Kidney (tissue), 14 donors: ENCODE data around the gene TAS2R31. TPM values are rescaled to one million over a fixed set of nuclear protein-coding genes. Genes with fewer than 3 reads are reported as not detected.
"Not testable (repeated sequence)": the region's sequence is repeated elsewhere in the genome, so short reads cannot be mapped to it uniquely, and the experiment has no call there.

Source experiments
- DNase-seq, 5 donors: peaks; one replicate each; pipeline ENCODE4 v3.0.0-alpha.2; 2013 to 2020
- FAIRE-seq: peaks from 2 replicates; lab custom pipeline; 2012; peaks lifted over from hg19 to GRCh38; lab: Jason Lieb, UNC
- H3K27ac ChIP-seq, 2 donors: one replicate each; pipeline ENCODE4 v1.7.0; 2013; ENCODE audit warnings: low read depth in 2 of 2, low read length in 2 of 2, inconsistent platforms in 1 of 2
- H3K27me3 ChIP-seq: one replicate; pipeline ENCODE4 v1.7.1; 2013; ENCODE audit warnings: low read length, inconsistent platforms; ENCODE audit not compliant: control insufficient read depth, insufficient read depth
- H3K36me3 ChIP-seq, 3 donors: one replicate each; pipeline versions ENCODE4 v1.7.0 to v1.7.1; 2013; ENCODE audit warnings: low read length in 3 of 3, control low read depth in 1 of 3, inconsistent platforms in 1 of 3; ENCODE audit not compliant: insufficient read depth in 3 of 3, control insufficient read depth in 2 of 3
- H3K4me1 ChIP-seq, 3 donors: one replicate each; pipeline versions ENCODE4 v1.7.0 to v1.7.1; 2013; ENCODE audit warnings: low read length in 3 of 3, inconsistent platforms in 1 of 3, low read depth in 1 of 3; ENCODE audit not compliant: control insufficient read depth in 2 of 3, insufficient read depth in 2 of 3
- H3K4me3 ChIP-seq, 3 donors: one replicate each; pipeline versions ENCODE4 v1.7.0 to v1.8.1; 2013; ENCODE audit warnings: low read length in 3 of 3, control low read depth in 1 of 3, inconsistent platforms in 1 of 3
- H3K9ac ChIP-seq, 3 donors: one replicate each; pipeline versions ENCODE4 v1.7.0 to v1.7.1; 2013; ENCODE audit warnings: low read length in 3 of 3, control low read depth in 1 of 3, inconsistent platforms in 1 of 3
- H3K9me3 ChIP-seq, 3 donors: one replicate each; pipeline versions ENCODE4 v1.7.0 to v1.7.1; 2013; ENCODE audit warnings: low read length in 3 of 3, control low read depth in 1 of 3, inconsistent platforms in 1 of 3; ENCODE audit not compliant: control insufficient read depth in 2 of 3, insufficient read depth in 1 of 3
- CTCF ChIP-seq: IDR thresholded peaks from 3 replicates; pipeline ENCODE4 v1.5.1; 2012; ENCODE audit warnings: mild to moderate bottlenecking, moderate library complexity, borderline replicate concordance; ENCODE audit not compliant: insufficient read depth; ENCODE audit errors: extremely low read depth
- intact Hi-C: fragments of 100-400 bp; cut with DNase I; formaldehyde crosslinking; loops from one replicate; pipeline ENCODE4 v1.11.1; 2022
- polyA plus RNA-seq: library from polyadenylated mRNA; stranded (reverse); fragments of 350-450 nt; fragmentation: Illumina TruSeq; extraction: RNeasy Lipid Tissue Mini Kit (QIAGEN cat#74804); gene quantifications from one replicate; pipeline ENCODE4 v1.2.3, GENCODE V29; 2014; ENCODE audit warnings: low read depth, low replicate concordance; ENCODE audit not compliant: insufficient read depth
- total RNA-seq: library from RNA; stranded (reverse); fragmentation: NEBNext Ultra II Directional; extraction: Animal tissue kit (Norgen Biotek cat#: 25700); gene quantifications from one replicate; pipeline ENCODE4 v1.2.1, GENCODE V29; 2021
- donor health status: control.
- donor health status: control.
- donor health status: control.
- donor health status: control.
- donor health status: control.
- donor health status: DM: yes; HTN: yes; CAD: no.
- donor health status: Normal renal cell carcinoma (clear cell type).

The TAS2R31 gene
- total and polyA plus RNA-seq, 2 donors from 2014 or later: 5.9 TPM; not detected in 1

DNA sequence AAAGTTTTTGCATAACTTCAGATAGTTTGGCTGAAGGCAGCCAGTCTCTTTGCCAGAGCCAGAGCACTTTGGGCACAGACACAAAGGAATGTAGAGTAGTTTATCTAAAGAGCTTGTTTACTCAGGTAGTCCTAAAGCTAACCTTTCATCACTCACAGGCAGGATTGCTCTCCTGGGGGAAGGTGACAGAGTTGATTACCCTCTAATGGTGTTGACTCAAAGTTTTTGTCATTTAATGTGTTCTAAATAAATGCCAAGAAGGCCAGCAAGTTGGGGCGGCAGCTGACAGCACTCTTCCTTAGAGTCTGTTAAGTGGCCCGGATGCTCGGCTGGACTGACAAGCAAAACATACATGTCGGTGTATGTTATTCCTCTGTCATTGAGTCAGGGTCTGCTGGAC lies 40.2 kb upstream of the TAS2R31 start:
- TF ChIP-seq CTCF: no peak
- Histone ChIP-seq H3K27ac (no peak overlapping the region), H3K9ac (no peak overlapping the region), H3K27me3 (no peaks in the 10 kb centered on the region), H3K4me1 (no peaks in the 10 kb centered on the region), H3K36me3 (no peaks in the 10 kb centered on the region), H3K4me3 (no peak overlapping the region), H3K9me3 (peaks cover 0 to 2% (median 0%) of the 10 kb centered on the region in 3 donors)
- DNase-seq: no peak
- no peak for FAIRE-seq
- intact Hi-C loops: no loop called here

- intact Hi-C loops: no loop called here
- Histone ChIP-seq H3K4me1 (no peaks in the 10 kb centered on the region), H3K27ac (no peak overlapping the region), H3K36me3 (no peaks in the 10 kb centered on the region), H3K9me3 (peaks cover 0 to 2% (median 0%) of the 10 kb centered on the region in 3 donors), H3K4me3 (no peak overlapping the region), H3K9ac (no peak overlapping the region), H3K27me3 (no peaks in the 10 kb centered on the region)
- FAIRE-seq (no peak), DNase-seq (no peak)
- no peak for TF ChIP-seq CTCF
Measured at GRCh38 chr12:11070999-11071398, 39.8 kb upstream of the TAS2R31 start.

- TF ChIP-seq CTCF: no peak
- no peaks in the 10 kb centered on the region for H3K4me1 ChIP-seq
- intact Hi-C loops: no loop called here
- H3K4me3 ChIP-seq: no peak overlapping the region
- no peak for DNase-seq
- H3K27ac ChIP-seq: no peak overlapping the region
- H3K27me3 ChIP-seq: no peaks in the 10 kb centered on the region
- no peak overlapping the region for H3K9ac ChIP-seq
- no peak for FAIRE-seq
- H3K9me3 ChIP-seq: peaks cover 0 to 2% (median 0%) of the 10 kb centered on the region in 3 donors
- no peaks in the 10 kb centered on the region for H3K36me3 ChIP-seq
Measured at GRCh38 chr12:11069854-11070365, 38.7 kb upstream of the TAS2R31 start.

- no peak for FAIRE-seq
- H3K36me3 ChIP-seq: no peaks in the 10 kb centered on the region
Measured at GRCh38 chr12:11067514-11067913, 36.3 kb upstream of the TAS2R31 start.

GRCh38 chr12:11062194-11062593 lies 31.0 kb upstream of the TAS2R31 start, which contains the start of gene TAS2R46:
Gene TAS2R46, minus strand, starts transcription at chr12:11062294. Its CDS starts 0 bp downstream, at chr12:11062294.
- intact Hi-C loops, H3K9ac ChIP-seq, H3K9me3 ChIP-seq, H3K36me3 ChIP-seq, H3K27me3 ChIP-seq, H3K4me1 ChIP-seq, FAIRE-seq, H3K27ac ChIP-seq, H3K4me3 ChIP-seq, DNase-seq: not testable (repeated sequence)

More at GRCh38 chr12:11067514-11067913, 36.3 kb upstream of the TAS2R31 start:
- Histone ChIP-seq H3K9ac (no peak overlapping the region), H3K4me1 (no peaks in the 10 kb centered on the region), H3K9me3 (peaks cover 0 to 2% (median 0%) of the 10 kb centered on the region in 3 donors), H3K27me3 (no peaks in the 10 kb centered on the region), H3K4me3 (no peak overlapping the region), H3K27ac (no peak overlapping the region)
- DNase-seq: no peak
- TF ChIP-seq CTCF: no peak
- intact Hi-C loops: no loop called here
